Prostate gland (tissue), 2 donors: ENCODE data around the gene GNB2.

Experiments
- POLR2A ChIP-seq: fragments of 450-650 bp; IDR thresholded peaks from one replicate; pipeline ENCODE4 v1.6.1; 2016; ENCODE audit warnings: antibody characterized with exemption, mild to moderate bottlenecking
- POLR2AphosphoS5 ChIP-seq: sonication (generic); formaldehyde crosslinking; IDR thresholded peaks from one replicate; pipeline ENCODE4 v1.6.1; 2017; ENCODE audit warnings: antibody characterized with exemption
- TF ChIP-seq, protein P1 (sequence below), 4 experiments: fragments of 200-600 bp in 2 of 4; fragments of 450-650 bp in 2 of 4; sonication (generic) in 2 of 4; IDR thresholded peaks; 1 replicate in 3 of 4; 2 replicates in 1 of 4; pipeline ENCODE4 v1.5.1; 2016 to 2019; ENCODE audit warnings: antibody characterized with exemption in 4 of 4, mild to moderate bottlenecking in 2 of 4, moderate library complexity in 2 of 4

DNA sequence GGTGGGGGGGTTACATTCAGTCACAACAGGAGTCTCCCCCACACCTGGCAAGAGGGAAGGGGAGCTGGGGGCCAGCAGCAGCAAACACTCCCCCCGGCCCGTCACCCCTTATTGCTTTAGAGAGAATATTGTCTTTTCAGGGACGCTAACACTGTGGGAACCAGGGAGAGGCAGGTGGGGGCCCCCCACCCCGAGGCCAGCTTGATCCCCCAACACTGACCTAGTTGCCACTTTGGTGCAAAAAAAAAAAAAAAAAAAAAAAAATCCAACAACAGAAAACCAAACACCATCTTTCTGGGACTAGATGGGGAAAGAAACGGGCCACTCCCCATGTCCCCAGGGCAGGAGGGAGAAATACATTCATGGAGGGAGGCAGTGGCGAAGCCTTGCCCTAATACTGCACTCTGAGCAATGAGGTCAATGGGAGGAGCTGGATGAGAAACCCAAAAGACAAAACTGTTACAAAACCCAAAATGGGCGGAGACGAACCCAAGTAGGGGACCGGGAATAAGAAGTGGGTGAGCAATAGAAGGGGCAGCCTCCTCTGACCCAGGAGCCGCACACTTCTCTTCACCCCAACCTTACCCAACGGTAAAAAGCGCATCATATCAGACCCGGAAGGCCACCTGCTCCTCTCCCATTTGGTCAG lies 6.5 kb downstream of the GNB2 start:
- TF ChIP-seq, protein P1, sequence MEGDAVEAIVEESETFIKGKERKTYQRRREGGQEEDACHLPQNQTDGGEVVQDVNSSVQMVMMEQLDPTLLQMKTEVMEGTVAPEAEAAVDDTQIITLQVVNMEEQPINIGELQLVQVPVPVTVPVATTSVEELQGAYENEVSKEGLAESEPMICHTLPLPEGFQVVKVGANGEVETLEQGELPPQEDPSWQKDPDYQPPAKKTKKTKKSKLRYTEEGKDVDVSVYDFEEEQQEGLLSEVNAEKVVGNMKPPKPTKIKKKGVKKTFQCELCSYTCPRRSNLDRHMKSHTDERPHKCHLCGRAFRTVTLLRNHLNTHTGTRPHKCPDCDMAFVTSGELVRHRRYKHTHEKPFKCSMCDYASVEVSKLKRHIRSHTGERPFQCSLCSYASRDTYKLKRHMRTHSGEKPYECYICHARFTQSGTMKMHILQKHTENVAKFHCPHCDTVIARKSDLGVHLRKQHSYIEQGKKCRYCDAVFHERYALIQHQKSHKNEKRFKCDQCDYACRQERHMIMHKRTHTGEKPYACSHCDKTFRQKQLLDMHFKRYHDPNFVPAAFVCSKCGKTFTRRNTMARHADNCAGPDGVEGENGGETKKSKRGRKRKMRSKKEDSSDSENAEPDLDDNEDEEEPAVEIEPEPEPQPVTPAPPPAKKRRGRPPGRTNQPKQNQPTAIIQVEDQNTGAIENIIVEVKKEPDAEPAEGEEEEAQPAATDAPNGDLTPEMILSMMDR (IDR thresholded peaks at IDR 0.05), result no peak
- TF ChIP-seq POLR2A (no peak), POLR2AphosphoS5 (no peak)
